NCI-H748 (cell line): ENCODE data around the gene SPATA7.

ENCODE experiments used
- DNase-seq: peaks from one replicate; lab custom pipeline; 2025; ENCODE audit not compliant: unreplicated experiment; lab: John Stamatoyannopoulos, UW

The SPATA7 gene

DNA sequence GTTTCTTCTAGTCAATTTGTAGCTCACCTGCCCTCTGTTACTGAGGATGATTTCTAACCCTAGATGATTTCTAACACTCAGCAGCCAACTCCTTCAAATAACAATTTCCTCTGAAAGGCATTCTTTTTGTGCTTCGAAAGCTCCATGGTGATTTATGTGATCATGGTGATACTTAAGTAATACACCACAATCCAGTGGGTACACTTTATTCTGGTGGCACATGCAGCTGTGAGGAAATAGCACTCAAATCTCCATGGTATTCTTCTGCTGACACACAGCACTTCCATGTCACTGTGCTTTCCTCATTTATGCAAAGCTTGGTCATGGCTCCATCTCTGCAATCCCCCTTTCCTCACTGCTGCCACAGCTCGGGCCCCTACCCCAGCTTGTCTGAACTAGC is 95.6 kb downstream of the SPATA7 start:
- DNase-seq: no peak

DNA sequence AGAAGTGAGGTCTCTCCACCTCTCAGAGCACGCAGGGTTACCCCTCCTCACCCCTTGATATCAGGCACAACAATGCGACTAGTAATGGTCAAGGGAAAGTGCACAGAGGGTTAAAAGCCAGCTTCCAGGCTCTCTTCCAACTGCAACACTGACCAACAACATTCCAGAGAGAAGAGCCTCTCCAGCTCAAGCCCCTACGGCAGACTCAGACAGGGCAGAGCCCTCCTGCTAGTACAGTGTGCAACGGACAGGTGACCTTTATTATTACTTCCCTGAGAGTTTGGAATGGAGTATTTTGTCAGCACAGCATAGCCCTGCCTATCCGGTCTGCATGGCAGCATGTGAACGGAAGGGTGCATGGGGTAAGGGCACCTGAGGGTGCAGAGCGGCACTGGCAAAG is 96.3 kb downstream of the SPATA7 start:
- DNase-seq: no peak

GRCh38 chr14:88482524-88482923 is 97.1 kb downstream of the SPATA7 start:
- no peak for DNase-seq
